A549 (cell line): ENCODE data around the gene CCDC27. TPM values are rescaled to one million over a fixed set of nuclear protein-coding genes. Genes with fewer than 3 reads are reported as not detected.
"Not testable (repeated sequence)": the region's sequence is repeated elsewhere in the genome, so short reads cannot be mapped to it uniquely, and the experiment has no call there.

Experiments
- ATAC-seq, 2 experiments: fragments of 200-7000 bp in 1 of 2; fragments of >200 bp in 1 of 2; cut with Nextera tagmentation in 1 of 2; cut with Tn5 transposase in 1 of 2; 3 replicates each; pipeline versions ENCODE4 v1.8.0 to v1.9.1; 2018 to 2020; ENCODE audit warnings: mild to moderate bottlenecking in 1 of 2, moderate library complexity in 1 of 2
- CTCF ChIA-PET: fragments of 300-600 bp; sonication (Branson Sonifier 250); formaldehyde crosslinking; extraction: SDS; loops from one replicate; lab custom pipeline; 2021; ENCODE audit warnings: antibody characterized with exemption, inconsistent platforms; lab: Yijun Ruan, JAX
- POLR2A ChIA-PET: fragments of 350-600 bp; formaldehyde crosslinking; extraction: SDS; loops from one replicate; lab custom pipeline; 2021; ENCODE audit warnings: antibody characterized with exemption, inconsistent platforms; lab: Yijun Ruan, JAX
- DNase-seq, 2 experiments: peaks; one replicate each; pipeline versions ENCODE4 v3.0.0 to v3.0.0-alpha.2; 2011 to 2016; ENCODE audit warnings: low read depth in 1 of 2, low spot score in 1 of 2
- FAIRE-seq: peaks from 2 replicates; lab custom pipeline; 2011; peaks lifted over from hg19 to GRCh38; lab: Jason Lieb, UNC
- H3K27ac ChIP-seq, 2 experiments: fragments of >200 bp; sonication (Bioruptor Twin); formaldehyde crosslinking; 3 replicates each; pipeline ENCODE4 v1.5.1; 2016 to 2017
- H3K4me1 ChIP-seq: fragments of >200 bp; sonication (Bioruptor Twin); formaldehyde crosslinking; 3 replicates; pipeline ENCODE4 v1.6.1; 2016
- H3K4me2 ChIP-seq: fragments of >200 bp; sonication (Bioruptor Twin); formaldehyde crosslinking; 3 replicates; pipeline ENCODE4 v1.6.1; 2016
- H3K4me3 ChIP-seq: fragments of >200 bp; sonication (Bioruptor Twin); formaldehyde crosslinking; 3 replicates; pipeline ENCODE4 v1.5.1; 2016
- H3K9me3 ChIP-seq: fragments of >200 bp; sonication (Bioruptor Twin); formaldehyde crosslinking; 3 replicates; pipeline ENCODE4 v1.6.1; 2016
- BHLHE40 ChIP-seq: IDR thresholded peaks from 2 replicates; pipeline ENCODE4 v1.6.1; 2012; ENCODE audit warnings: low read depth, low read length, inconsistent platforms
- ESRRA ChIP-seq: fragments of 150-350 bp; IDR thresholded peaks from 2 replicates; pipeline ENCODE4 v1.6.1; 2014; ENCODE audit warnings: mild to moderate bottlenecking, low read length, borderline replicate concordance
- FOSL2 ChIP-seq, 2 experiments: fragments of 450-650 bp in 1 of 2; fragments of >200 bp in 1 of 2; sonication (Bioruptor Twin) in 1 of 2; formaldehyde crosslinking; IDR thresholded peaks; 2 replicates each; pipeline versions ENCODE4 v1.5.0 to v1.6.1; 2016 to 2020; ENCODE audit warnings: mild to moderate bottlenecking in 1 of 2, moderate library complexity in 1 of 2
- GATA3 ChIP-seq: IDR thresholded peaks from 2 replicates; pipeline ENCODE4 v1.6.1; 2012; ENCODE audit warnings: borderline replicate concordance
- HEYL ChIP-seq: fragments of 250-450 bp; sonication (Bioruptor Pico); IDR thresholded peaks from 2 replicates; pipeline ENCODE4 v1.8.0; 2021; ENCODE audit warnings: mild to moderate bottlenecking, moderate library complexity
- HOXB13 ChIP-seq: fragments of 250-450 bp; sonication (Bioruptor Pico); IDR thresholded peaks from 2 replicates; pipeline ENCODE4 v1.5.0; 2020; ENCODE audit warnings: low read depth, mild to moderate bottlenecking, moderate library complexity
- KDM5A ChIP-seq: fragments of 200-600 bp; sonication (generic); IDR thresholded peaks from 2 replicates; pipeline ENCODE4 v1.6.1; 2016; ENCODE audit warnings: antibody characterized with exemption, mild to moderate bottlenecking
- MAZ ChIP-seq: fragments of 150-350 bp; IDR thresholded peaks from 2 replicates; pipeline ENCODE4 v1.6.1; 2014; ENCODE audit warnings: antibody characterized with exemption, low read depth, low read length, borderline replicate concordance
- MYC ChIP-seq: IDR thresholded peaks from 2 replicates; pipeline ENCODE4 v1.6.1; 2012; ENCODE audit warnings: mild to moderate bottlenecking, inconsistent platforms, low read length, improper control_type of control experiment, borderline replicate concordance
- NFE2L2 ChIP-seq: fragments of 150-350 bp; conservative IDR thresholded peaks from 2 replicates; pipeline ENCODE4 v1.6.1; 2014; ENCODE audit warnings: low read length
- PHF8 ChIP-seq: fragments of 200-600 bp; sonication (generic); IDR thresholded peaks from 2 replicates; pipeline ENCODE4 v1.6.1; 2016; ENCODE audit warnings: low read depth, mild to moderate bottlenecking, antibody characterized with exemption, moderate library complexity, borderline replicate concordance
- RCOR1 ChIP-seq: fragments of 150-350 bp; IDR thresholded peaks from 2 replicates; pipeline ENCODE4 v1.6.1; 2014; ENCODE audit warnings: antibody characterized with exemption, low read length, low read depth
- REST ChIP-seq: fragments of 200-600 bp; sonication (generic); IDR thresholded peaks from 2 replicates; pipeline ENCODE4 v1.6.1; 2016; ENCODE audit warnings: antibody characterized with exemption, mild to moderate bottlenecking, moderate library complexity
- RNF2 ChIP-seq: fragments of 200-600 bp; sonication (generic); IDR thresholded peaks from 2 replicates; pipeline ENCODE4 v1.6.1; 2016; ENCODE audit warnings: low read depth, mild to moderate bottlenecking, antibody characterized with exemption, moderate library complexity, borderline replicate concordance
- SMC3 ChIP-seq: fragments of >200 bp; sonication (Bioruptor Twin); formaldehyde crosslinking; IDR thresholded peaks from 3 replicates; pipeline ENCODE4 v1.6.1; 2018; ENCODE audit warnings: inconsistent platforms
- SREBF2 ChIP-seq: fragments of 450-650 bp; IDR thresholded peaks from 2 replicates; pipeline ENCODE4 v1.6.1; 2014; ENCODE audit warnings: mild to moderate bottlenecking, moderate library complexity
- ZFP36 ChIP-seq: fragments of 450-650 bp; IDR thresholded peaks from 2 replicates; pipeline ENCODE4 v1.6.1; 2014; ENCODE audit warnings: borderline replicate concordance; ENCODE audit not compliant: partially characterized antibody
- WGBS: methylation state at CpG from one replicate; pipeline ENCODE4 v1.1.6; 2017; ENCODE audit errors: missing lambda C conversion rate; 5-methylcytosine and 5-hydroxymethylcytosine counted together
- polyA plus RNA-seq, 4 experiments: library from polyadenylated mRNA; depleted of rRNA in 3 of 4; stranded (reverse); fragments of >200 nt; fragmentation: RNase III in 1 of 4; extraction: RNeasy Plus Mini Kit Qiagen cat#74134 plus additional on column Dnase treatment in 1 of 4; gene quantifications; 2 replicates in 3 of 4; 3 replicates in 1 of 4; pipeline ENCODE4 v1.2.3, GENCODE V29; 2011 to 2017
- TF ChIP-seq, protein P1 (sequence below): fragments of >200 bp; sonication (Bioruptor Twin); formaldehyde crosslinking; IDR thresholded peaks from 3 replicates; pipeline ENCODE4 v1.6.1; 2016
- TF ChIP-seq, protein P2 (sequence below): fragments of 150-350 bp; IDR thresholded peaks from 2 replicates; pipeline ENCODE4 v1.6.1; 2014; ENCODE audit warnings: low read depth, mild to moderate bottlenecking, low read length

Gene CCDC27
- polyA plus RNA-seq, 2 of the 4 experiments (the other 2 are of a cell fraction) = not detected

DNA sequence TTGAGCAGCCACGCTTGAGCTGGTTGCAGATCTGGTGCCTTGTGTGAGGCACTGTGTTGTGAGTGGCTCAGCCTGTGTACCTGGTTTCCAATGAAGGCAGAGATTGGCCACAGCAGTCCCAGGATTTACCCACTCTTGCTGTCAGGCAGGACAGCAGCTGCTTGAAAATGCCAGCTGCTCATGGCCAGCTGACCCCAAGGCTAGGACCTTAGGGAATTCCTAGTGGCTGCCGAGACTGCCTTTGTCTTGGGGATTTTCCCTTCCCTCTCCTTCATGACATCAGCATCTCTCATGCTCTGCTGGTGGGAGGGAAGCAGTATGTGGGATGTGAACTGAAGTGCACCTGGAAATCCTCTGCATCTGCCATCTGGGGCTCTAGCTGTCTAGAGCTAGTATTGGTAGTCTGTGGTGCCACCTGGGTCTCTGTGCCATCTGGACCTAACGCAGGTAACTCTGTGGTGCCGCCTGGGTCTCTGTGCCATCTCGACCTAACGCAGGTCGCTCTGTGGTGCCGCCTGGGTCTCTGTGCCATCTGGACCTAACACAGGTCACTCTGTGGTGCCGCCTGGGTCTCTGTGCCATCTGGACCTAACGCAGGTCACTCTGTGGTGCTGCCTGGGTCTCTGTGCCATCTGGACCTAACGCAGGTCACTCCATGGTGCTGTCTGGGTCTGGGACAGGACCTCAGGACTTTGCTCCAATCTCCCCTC, 47.9 kb downstream of the CCDC27 start:
- ATAC-seq (peak in 1 of 2 experiments; percentile 12; a peak in 1 of 6 replicates), FAIRE-seq (no peak), DNase-seq (no peak)
- no peak for TF ChIP-seq REST
- no peak for TF ChIP-seq RNF2
- no peak for TF ChIP-seq RCOR1
- no peak for TF ChIP-seq PHF8
- no peak for TF ChIP-seq HEYL
- TF ChIP-seq ZFP36 = no peak
- no peak for TF ChIP-seq NFE2L2
- no peak for TF ChIP-seq MYC
- TF ChIP-seq, protein P1, sequence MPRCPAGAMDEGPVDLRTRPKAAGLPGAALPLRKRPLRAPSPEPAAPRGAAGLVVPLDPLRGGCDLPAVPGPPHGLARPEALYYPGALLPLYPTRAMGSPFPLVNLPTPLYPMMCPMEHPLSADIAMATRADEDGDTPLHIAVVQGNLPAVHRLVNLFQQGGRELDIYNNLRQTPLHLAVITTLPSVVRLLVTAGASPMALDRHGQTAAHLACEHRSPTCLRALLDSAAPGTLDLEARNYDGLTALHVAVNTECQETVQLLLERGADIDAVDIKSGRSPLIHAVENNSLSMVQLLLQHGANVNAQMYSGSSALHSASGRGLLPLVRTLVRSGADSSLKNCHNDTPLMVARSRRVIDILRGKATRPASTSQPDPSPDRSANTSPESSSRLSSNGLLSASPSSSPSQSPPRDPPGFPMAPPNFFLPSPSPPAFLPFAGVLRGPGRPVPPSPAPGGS = no peak
- no peak for TF ChIP-seq SREBF2
- TF ChIP-seq, protein P2, sequence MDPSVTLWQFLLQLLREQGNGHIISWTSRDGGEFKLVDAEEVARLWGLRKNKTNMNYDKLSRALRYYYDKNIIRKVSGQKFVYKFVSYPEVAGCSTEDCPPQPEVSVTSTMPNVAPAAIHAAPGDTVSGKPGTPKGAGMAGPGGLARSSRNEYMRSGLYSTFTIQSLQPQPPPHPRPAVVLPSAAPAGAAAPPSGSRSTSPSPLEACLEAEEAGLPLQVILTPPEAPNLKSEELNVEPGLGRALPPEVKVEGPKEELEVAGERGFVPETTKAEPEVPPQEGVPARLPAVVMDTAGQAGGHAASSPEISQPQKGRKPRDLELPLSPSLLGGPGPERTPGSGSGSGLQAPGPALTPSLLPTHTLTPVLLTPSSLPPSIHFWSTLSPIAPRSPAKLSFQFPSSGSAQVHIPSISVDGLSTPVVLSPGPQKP = no peak
- TF ChIP-seq BHLHE40 = no peak
- TF ChIP-seq GATA3 = no peak
- Histone ChIP-seq H3K4me3 (no peak overlapping the region), H3K9me3 (no peaks in the 10 kb centered on the region), H3K27ac (no peak overlapping the region), H3K4me2 (no peak overlapping the region), H3K4me1 (peaks cover 5% of the 10 kb centered on the region; the same call in 1 of the 3 replicates)
- WGBS = 44% methylated on average over 3 of the region's 11 CpGs
- ChIA-PET CTCF (interaction anchor here (0.8 to 1.4 kb wide), 2 partner anchors 8 to 105 kb away, joined by 3 to 5 read pairs; no protein-coding TSS in a partner anchor), POLR2A (no interaction called here)

DNA sequence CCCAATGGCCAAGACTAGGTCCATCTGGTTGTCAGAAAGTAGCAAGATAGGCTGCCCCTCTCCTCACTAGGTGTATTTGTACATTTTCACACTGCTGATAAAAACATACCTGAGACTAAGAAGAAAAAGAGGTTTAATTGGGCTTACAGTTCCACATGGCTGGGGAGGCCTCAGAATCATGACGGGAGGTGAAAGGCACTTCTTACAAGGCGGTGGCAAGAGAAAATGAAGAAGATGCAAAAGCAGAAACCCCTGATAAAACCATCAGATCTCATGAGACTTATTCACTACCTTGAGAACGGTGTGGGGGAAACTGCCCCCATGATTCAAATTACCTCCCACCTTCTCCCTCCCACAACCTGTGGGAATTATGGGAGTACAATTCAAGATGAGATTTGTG, 48.5 kb downstream of the CCDC27 start:
- ATAC-seq, H3K4me2 ChIP-seq, H3K9me3 ChIP-seq, H3K27ac ChIP-seq, H3K4me3 ChIP-seq, FAIRE-seq, POLR2A ChIA-PET, DNase-seq, H3K4me1 ChIP-seq: not testable (repeated sequence)
- WGBS = 54% methylated on average over 3 of the region's 3 CpGs
- CTCF ChIA-PET = interaction anchor here (1.4 to 2.0 kb wide), 3 partner anchors 12 to 106 kb away, joined by 5 read pairs; no protein-coding TSS in a partner anchor

DNA sequence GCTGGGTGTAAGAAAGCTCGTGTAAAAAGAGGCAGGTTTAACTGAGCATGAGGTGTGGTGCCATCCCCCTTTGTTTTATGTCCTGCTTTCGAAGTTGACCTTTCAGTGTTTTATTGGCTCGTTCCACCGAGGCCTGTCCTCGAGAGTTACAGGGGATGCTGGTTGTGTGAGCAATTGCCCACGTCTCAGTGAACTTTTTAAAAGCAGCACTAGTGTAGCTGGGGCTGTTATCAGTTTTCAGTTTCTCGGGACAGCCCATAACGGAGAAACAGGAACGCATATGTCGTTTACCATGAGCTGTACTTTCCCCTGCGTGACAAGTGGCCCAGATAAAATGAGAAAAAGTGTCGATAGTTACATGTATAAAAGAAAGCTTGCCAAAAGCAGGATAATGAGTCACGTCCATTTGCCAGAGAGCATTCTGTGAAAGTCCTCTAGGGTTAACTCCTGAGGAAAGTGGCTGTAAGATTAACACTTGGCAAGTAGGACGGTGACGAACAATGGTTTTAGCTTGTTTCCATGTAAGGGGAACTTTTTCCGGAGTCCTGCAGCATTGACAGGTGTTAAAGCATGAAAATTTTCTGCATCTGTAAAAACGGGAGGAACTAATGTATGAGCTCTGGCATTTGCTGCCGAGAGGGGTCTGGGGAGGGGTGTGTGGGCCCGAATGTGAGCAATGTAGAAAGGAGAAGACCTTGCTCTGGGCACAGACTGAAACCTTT, 51.8 kb downstream of the CCDC27 start:
- DNase-seq (no peak), ATAC-seq (no peak), FAIRE-seq (no peak)
- WGBS = 53% methylated on average over 19 of the region's 19 CpGs
- H3K4me3 ChIP-seq = no peak overlapping the region
- H3K4me2 ChIP-seq = no peak overlapping the region
- no peak overlapping the region for H3K27ac ChIP-seq
- H3K9me3 ChIP-seq = no peaks in the 10 kb centered on the region
- ChIA-PET CTCF (interaction anchor here (1.2 kb wide), 1 partner anchor 28 kb away, joined by 4 read pairs; no protein-coding TSS in a partner anchor), POLR2A (no interaction called here)
- no peaks in the 10 kb centered on the region for H3K4me1 ChIP-seq
- TF ChIP-seq SMC3 (no peak), HEYL (no peak), FOSL2 (IDR thresholded peaks at IDR 0.05) (no peak), FOSL2 (CRISPR knock-in tag; IDR thresholded peaks at IDR 0.05) (no peak), REST (no peak), KDM5A (no peak), MAZ (no peak), HOXB13 (CRISPR knock-in tag) (no peak), ESRRA (no peak)
- TF ChIP-seq, protein P1 = no peak
